Liver (tissue), 9 donors: ENCODE measurements around the gene CRB2. TPM values are rescaled to one million over a fixed set of nuclear protein-coding genes. Genes with fewer than 3 reads are reported as not detected.

Source experiments
- DNase-seq: peaks from one replicate; pipeline ENCODE4 v3.0.0-alpha.2; 2017; ENCODE audit warnings: low spot score
- H3K27ac ChIP-seq, 2 donors: one replicate each; pipeline ENCODE4 v1.7.0; 2013; ENCODE audit warnings: inconsistent platforms in 2 of 2, low read length in 2 of 2, control low read depth in 1 of 2, low read depth in 1 of 2, mild to moderate bottlenecking in 1 of 2
- H3K27me3 ChIP-seq, 4 donors: one replicate each; pipeline versions ENCODE4 v1.6.1 to v1.7.0; 2013; ENCODE audit warnings: low read length in 3 of 4, inconsistent platforms in 1 of 4, mild to moderate bottlenecking in 1 of 4, moderate library complexity in 1 of 4; ENCODE audit not compliant: control insufficient read depth in 4 of 4, insufficient read depth in 4 of 4
- H3K36me3 ChIP-seq, 4 donors: one replicate each; pipeline versions ENCODE4 v1.6.1 to v1.7.0; 2013; ENCODE audit warnings: low read length in 3 of 4, mild to moderate bottlenecking in 3 of 4, low read depth in 1 of 4, moderate library complexity in 1 of 4; ENCODE audit not compliant: control insufficient read depth in 4 of 4, insufficient read depth in 3 of 4
- H3K4me1 ChIP-seq, 4 donors: one replicate each; pipeline versions ENCODE4 v1.6.1 to v1.7.0; 2013; ENCODE audit warnings: low read length in 3 of 4, mild to moderate bottlenecking in 3 of 4, moderate library complexity in 1 of 4; ENCODE audit not compliant: control insufficient read depth in 4 of 4, insufficient read depth in 4 of 4
- H3K4me3 ChIP-seq, 3 donors: one replicate each; pipeline versions ENCODE4 v1.6.1 to v1.7.0; 2013; ENCODE audit warnings: low read length in 3 of 3, control low read depth in 1 of 3, low read depth in 1 of 3, mild to moderate bottlenecking in 1 of 3
- H3K9ac ChIP-seq, 2 donors: one replicate each; pipeline ENCODE4 v1.7.0; 2013; ENCODE audit warnings: low read length in 2 of 2, mild to moderate bottlenecking in 2 of 2, moderate library complexity in 2 of 2, control low read depth in 1 of 2, low read depth in 1 of 2
- H3K9me3 ChIP-seq, 4 donors: one replicate each; pipeline versions ENCODE4 v1.6.1 to v1.7.0; 2013; ENCODE audit warnings: low read length in 3 of 4; ENCODE audit not compliant: control insufficient read depth in 4 of 4
- CTCF ChIP-seq: fragments of 150-350 bp; IDR thresholded peaks from 2 replicates; pipeline ENCODE4 v1.5.1; 2017; ENCODE audit warnings: improper control_type of control experiment, low read depth, low read length; ENCODE audit not compliant: missing input control
- EGR1 ChIP-seq, 2 donors: IDR thresholded peaks; 2 replicates each; pipeline ENCODE4 v1.6.1; 2016 to 2018; ENCODE audit warnings: antibody characterized with exemption in 2 of 2, low read depth in 2 of 2
- FOXA2 ChIP-seq: IDR thresholded peaks from 2 replicates; pipeline ENCODE4 v1.6.1; 2016; ENCODE audit warnings: antibody characterized with exemption
- GABPA ChIP-seq, 2 donors: IDR thresholded peaks in 1 of 2; conservative IDR thresholded peaks in 1 of 2; 2 replicates each; pipeline ENCODE4 v1.6.1; 2016; ENCODE audit warnings: antibody characterized with exemption in 2 of 2, mild to moderate bottlenecking in 1 of 2, moderate library complexity in 1 of 2
- HNF4A ChIP-seq, 2 donors: conservative IDR thresholded peaks; 2 replicates each; pipeline ENCODE4 v1.6.1; 2016; ENCODE audit warnings: antibody characterized with exemption in 2 of 2, mild to moderate bottlenecking in 2 of 2
- MAX ChIP-seq: IDR thresholded peaks from 2 replicates; pipeline ENCODE4 v1.6.1; 2016; ENCODE audit warnings: antibody characterized with exemption
- RAD21 ChIP-seq, 2 donors: IDR thresholded peaks; 2 replicates each; pipeline ENCODE4 v1.6.1; 2016; ENCODE audit warnings: antibody characterized with exemption in 2 of 2, mild to moderate bottlenecking in 2 of 2
- REST ChIP-seq: IDR thresholded peaks from 2 replicates; pipeline ENCODE4 v1.6.1; 2016; ENCODE audit warnings: antibody characterized with exemption, mild to moderate bottlenecking
- SP1 ChIP-seq: IDR thresholded peaks from 2 replicates; pipeline ENCODE4 v1.6.1; 2018; ENCODE audit warnings: antibody characterized with exemption, mild to moderate bottlenecking
- TAF1 ChIP-seq: conservative IDR thresholded peaks from 2 replicates; pipeline ENCODE4 v1.6.1; 2016; ENCODE audit warnings: antibody characterized with exemption, mild to moderate bottlenecking
- YY1 ChIP-seq: IDR thresholded peaks from 2 replicates; pipeline ENCODE4 v1.6.1; 2016; ENCODE audit warnings: antibody characterized with exemption, mild to moderate bottlenecking
- ZBTB33 ChIP-seq: IDR thresholded peaks from 2 replicates; pipeline ENCODE4 v1.6.1; 2016; ENCODE audit warnings: antibody characterized with exemption
- WGBS: extraction: QIAGEN DNeasy Blood & Tissue Kit; methylation state at CpG from one replicate; pipeline ENCODE4 v1.1.7; 2013; 5-methylcytosine and 5-hydroxymethylcytosine counted together
- polyA plus RNA-seq, 2 donors: library from polyadenylated mRNA; stranded (reverse) in 1 of 2; unstranded in 1 of 2; fragments of 200-250 nt in 1 of 2; fragments of >200 nt in 1 of 2; fragmentation: Nextera tagmentation in 1 of 2; extraction: Ambion mirVana in 1 of 2; gene quantifications; one replicate each; pipeline versions ENCODE4 v1.2.1 to v1.2.3, GENCODE V29; 2013 to 2015
- total RNA-seq, 2 donors: library from RNA; depleted of rRNA; stranded (reverse); fragments of >200 nt; gene quantifications; one replicate each; pipeline ENCODE4 v1.2.3, GENCODE V29; 2014
- donor health status: healthy.
- donor health status: healthy.
- donor health status: healthy.
- donor health status: healthy.
- donor health status: healthy.

Gene CRB2
- total and polyA plus RNA-seq, 4 donors: 1.7 TPM; not detected in 3

- 92% methylated on average over 5 of the region's 5 CpGs for WGBS
- Histone ChIP-seq H3K27me3 (no peaks in the 10 kb centered on the region), H3K9me3 (no peaks in the 10 kb centered on the region), H3K27ac (no peak overlapping the region), H3K4me3 (no peak overlapping the region), H3K36me3 (no peaks in the 10 kb centered on the region), H3K9ac (no peak overlapping the region), H3K4me1 (no peaks in the 10 kb centered on the region)
- no peak for TF ChIP-seq MAX
- TF ChIP-seq CTCF: no peak
- no peak for TF ChIP-seq EGR1 (IDR thresholded peaks at IDR 0.05; ENCODE audit: low read depth in 2 of 2)
- no peak for TF ChIP-seq YY1
- no peak for TF ChIP-seq SP1
- TF ChIP-seq FOXA2: no peak
- no peak for TF ChIP-seq REST
- TF ChIP-seq RAD21 (IDR thresholded peaks at IDR 0.05): no peak
- no peak for TF ChIP-seq GABPA (IDR thresholded peaks at IDR 0.05 in 1 of 2, conservative IDR thresholded peaks at IDR 0.05 in 1 of 2)
- no peak for TF ChIP-seq HNF4A (conservative IDR thresholded peaks at IDR 0.05)
- TF ChIP-seq TAF1: no peak
- no peak for DNase-seq
Observed at GRCh38 chr9:123342247-123342646, 13.8 kb upstream of the CRB2 start.

- no peak for TF ChIP-seq MAX
- TF ChIP-seq ZBTB33: no peak
- no peak for TF ChIP-seq GABPA (IDR thresholded peaks at IDR 0.05 in 1 of 2, conservative IDR thresholded peaks at IDR 0.05 in 1 of 2)
- H3K9ac ChIP-seq: no peak overlapping the region
- no peak overlapping the region for H3K4me3 ChIP-seq
- H3K27me3 ChIP-seq: no peaks in the 10 kb centered on the region
- 77% methylated on average over 13 of the region's 13 CpGs for WGBS
- H3K9me3 ChIP-seq: no peaks in the 10 kb centered on the region
- no peaks in the 10 kb centered on the region for H3K36me3 ChIP-seq
- no peak overlapping the region for H3K27ac ChIP-seq
- no peaks in the 10 kb centered on the region for H3K4me1 ChIP-seq
- DNase-seq: no peak
Observed at GRCh38 chr9:123343443-123344191, 12.4 kb upstream of the CRB2 start.
